GM12878 (cell line): Measurements from ENCODE around the gene DHX57. TPM values are rescaled to one million over a fixed set of nuclear protein-coding genes. Genes with fewer than 3 reads are reported as not detected.
A peak's percentile ranks its signal among the peaks of the same experiment; 100 is the strongest.

Experiments used
- CREM ChIP-seq: IDR thresholded peaks from 2 replicates; pipeline ENCODE4 v1.6.1; 2014; ENCODE audit warnings: antibody characterized with exemption, low read depth
- MTA3 ChIP-seq: IDR thresholded peaks from 2 replicates; pipeline ENCODE4 v1.6.1; 2012; ENCODE audit warnings: low read length, inconsistent platforms, borderline replicate concordance
- NFXL1 ChIP-seq: fragments of 450-650 bp; IDR thresholded peaks from 2 replicates; pipeline ENCODE4 v1.6.1; 2017; ENCODE audit warnings: antibody characterized with exemption, mild to moderate bottlenecking, borderline replicate concordance
- NR2C2 ChIP-seq: IDR thresholded peaks from 2 replicates; pipeline ENCODE4 v1.6.1; 2011; ENCODE audit warnings: borderline replicate concordance, low read depth; ENCODE audit not compliant: control insufficient read depth, insufficient read length
- PAX8 ChIP-seq: fragments of 450-650 bp; IDR thresholded peaks from 2 replicates; pipeline ENCODE4 v1.6.1; 2017; ENCODE audit warnings: mild to moderate bottlenecking, moderate library complexity
- RFX5 ChIP-seq: IDR thresholded peaks from 2 replicates; pipeline ENCODE4 v1.6.1; 2011; ENCODE audit warnings: low read depth, low read length, improper control_type of control experiment
- TAF1 ChIP-seq: IDR thresholded peaks from 2 replicates; pipeline ENCODE4 v1.6.1; 2011; ENCODE audit warnings: mild to moderate bottlenecking, low read depth, low read length, borderline replicate concordance
- TBL1XR1 ChIP-seq: IDR thresholded peaks from 2 replicates; pipeline ENCODE4 v1.6.1; 2012; ENCODE audit warnings: low read depth, low read length, improper control_type of control experiment
- polyA plus RNA-seq, 11 experiments: library from polyadenylated mRNA; depleted of rRNA in 4 of 11; unstranded in 6 of 11; stranded (reverse) in 5 of 11; fragments of >200 nt; fragmentation: Nextera tagmentation in 4 of 11; fragmentation: Illumina TruSeq in 1 of 11; extraction: Ambion mirVana in 4 of 11; extraction: Trizol in 1 of 11; gene quantifications; 1 replicate in 1 of 11; 2 replicates in 10 of 11; pipeline versions ENCODE4 v1.2.1 to v1.2.3, GENCODE V29; 2011 to 2016; ENCODE audit warnings: inconsistent platforms in 2 of 11, missing spikeins in 2 of 11, low read depth in 1 of 11
- total RNA-seq, 4 experiments: library from RNA; depleted of rRNA in 3 of 4; stranded (reverse); fragments of >200 nt in 3 of 4; fragmentation: Illumina TruSeq in 1 of 4; extraction: Trizol in 1 of 4; gene quantifications; 2 replicates each; pipeline versions ENCODE4 v1.2.1 to v1.2.3, GENCODE V29; 2013 to 2021
- TF ChIP-seq, protein P1 (sequence below): fragments of 450-650 bp; formaldehyde crosslinking; IDR thresholded peaks from 2 replicates; pipeline ENCODE4 v1.5.0; 2022; ENCODE audit warnings: mild to moderate bottlenecking, missing genetic modification characterization
- TF ChIP-seq, protein P2 (sequence below): fragments of 450-650 bp; IDR thresholded peaks from 2 replicates; pipeline ENCODE4 v1.6.1; 2017; ENCODE audit warnings: mild to moderate bottlenecking
- TF ChIP-seq, protein P3 (sequence below): fragments of 450-650 bp; IDR thresholded peaks from 2 replicates; pipeline ENCODE4 v1.6.1; 2017; ENCODE audit warnings: mild to moderate bottlenecking, moderate library complexity
- TF ChIP-seq, protein P4 (sequence below): fragments of 450-650 bp; IDR thresholded peaks from 2 replicates; pipeline ENCODE4 v1.6.1; 2017; ENCODE audit warnings: antibody characterized with exemption, mild to moderate bottlenecking, moderate library complexity
- TF ChIP-seq, protein P5 (sequence below): IDR thresholded peaks from 2 replicates; pipeline ENCODE4 v1.6.1; 2011; ENCODE audit warnings: borderline replicate concordance, low read depth, mild to moderate bottlenecking, moderate library complexity, low read length; ENCODE audit not compliant: insufficient read depth, poor library complexity, severe bottlenecking

The DHX57 gene
- total and polyA plus RNA-seq, 10 of the 15 experiments (the other 5 are each of a cell fraction or from before 2014, with no cell fraction given), result 6.5 to 18.0 (median 15.8) TPM

DNA sequence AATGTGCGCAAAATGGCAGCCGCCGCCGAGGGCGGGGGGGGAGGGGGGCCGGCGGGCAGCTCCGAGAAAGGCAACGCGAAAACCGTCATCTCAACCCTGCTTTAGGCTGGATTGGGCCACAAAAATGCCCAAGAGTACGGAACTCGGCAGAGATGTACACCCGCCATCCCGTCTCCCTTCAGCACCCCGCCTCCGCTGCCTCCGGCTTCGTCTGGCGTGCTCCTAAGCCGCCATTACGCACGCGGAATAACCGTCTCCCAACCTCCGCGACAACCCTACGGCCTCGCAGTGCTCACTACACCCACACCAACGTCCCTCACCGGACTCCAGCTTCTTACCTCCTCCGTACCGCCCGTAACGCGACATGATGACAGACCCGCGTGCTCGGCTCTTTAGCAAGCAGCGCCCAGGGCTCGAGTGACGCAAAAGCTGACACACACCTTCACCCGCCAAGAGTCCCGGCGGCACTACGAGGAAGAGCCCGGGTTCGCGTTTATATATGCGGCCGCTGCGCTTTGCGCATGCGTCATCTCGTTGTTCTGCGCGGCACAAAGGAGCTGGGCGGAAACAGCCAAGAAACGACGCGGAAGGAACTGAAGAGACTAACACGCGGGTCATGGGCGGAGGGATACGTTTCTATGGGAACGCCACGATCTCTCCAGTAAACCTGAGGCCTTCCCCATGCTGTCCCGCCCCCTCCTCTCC is 124.7 kb downstream of the DHX57 start, which contains the start of gene SRSF7 (continued):
- TF ChIP-seq MTA3 (peak; percentile 45; the same call in 1 of the 2 replicates), CREM (peak; percentile 79), NFXL1 (no peak), NR2C2 (no peak), TAF1 (peak; percentile 99), PAX8 (no peak), TBL1XR1 (peak; percentile 84; the same call in 1 of the 2 replicates), RFX5 (no peak; the same call in none of the 2 replicates)
- TF ChIP-seq, protein P1, sequence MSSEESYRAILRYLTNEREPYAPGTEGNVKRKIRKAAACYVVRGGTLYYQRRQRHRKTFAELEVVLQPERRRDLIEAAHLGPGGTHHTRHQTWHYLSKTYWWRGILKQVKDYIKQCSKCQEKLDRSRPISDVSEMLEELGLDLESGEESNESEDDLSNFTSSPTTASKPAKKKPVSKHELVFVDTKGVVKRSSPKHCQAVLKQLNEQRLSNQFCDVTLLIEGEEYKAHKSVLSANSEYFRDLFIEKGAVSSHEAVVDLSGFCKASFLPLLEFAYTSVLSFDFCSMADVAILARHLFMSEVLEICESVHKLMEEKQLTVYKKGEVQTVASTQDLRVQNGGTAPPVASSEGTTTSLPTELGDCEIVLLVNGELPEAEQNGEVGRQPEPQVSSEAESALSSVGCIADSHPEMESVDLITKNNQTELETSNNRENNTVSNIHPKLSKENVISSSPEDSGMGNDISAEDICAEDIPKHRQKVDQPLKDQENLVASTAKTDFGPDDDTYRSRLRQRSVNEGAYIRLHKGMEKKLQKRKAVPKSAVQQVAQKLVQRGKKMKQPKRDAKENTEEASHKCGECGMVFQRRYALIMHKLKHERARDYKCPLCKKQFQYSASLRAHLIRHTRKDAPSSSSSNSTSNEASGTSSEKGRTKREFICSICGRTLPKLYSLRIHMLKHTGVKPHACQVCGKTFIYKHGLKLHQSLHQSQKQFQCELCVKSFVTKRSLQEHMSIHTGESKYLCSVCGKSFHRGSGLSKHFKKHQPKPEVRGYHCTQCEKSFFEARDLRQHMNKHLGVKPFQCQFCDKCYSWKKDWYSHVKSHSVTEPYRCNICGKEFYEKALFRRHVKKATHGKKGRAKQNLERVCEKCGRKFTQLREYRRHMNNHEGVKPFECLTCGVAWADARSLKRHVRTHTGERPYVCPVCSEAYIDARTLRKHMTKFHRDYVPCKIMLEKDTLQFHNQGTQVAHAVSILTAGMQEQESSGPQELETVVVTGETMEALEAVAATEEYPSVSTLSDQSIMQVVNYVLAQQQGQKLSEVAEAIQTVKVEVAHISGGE, result peak; percentile 22; the same call in 1 of the 2 replicates
- TF ChIP-seq, protein P2, sequence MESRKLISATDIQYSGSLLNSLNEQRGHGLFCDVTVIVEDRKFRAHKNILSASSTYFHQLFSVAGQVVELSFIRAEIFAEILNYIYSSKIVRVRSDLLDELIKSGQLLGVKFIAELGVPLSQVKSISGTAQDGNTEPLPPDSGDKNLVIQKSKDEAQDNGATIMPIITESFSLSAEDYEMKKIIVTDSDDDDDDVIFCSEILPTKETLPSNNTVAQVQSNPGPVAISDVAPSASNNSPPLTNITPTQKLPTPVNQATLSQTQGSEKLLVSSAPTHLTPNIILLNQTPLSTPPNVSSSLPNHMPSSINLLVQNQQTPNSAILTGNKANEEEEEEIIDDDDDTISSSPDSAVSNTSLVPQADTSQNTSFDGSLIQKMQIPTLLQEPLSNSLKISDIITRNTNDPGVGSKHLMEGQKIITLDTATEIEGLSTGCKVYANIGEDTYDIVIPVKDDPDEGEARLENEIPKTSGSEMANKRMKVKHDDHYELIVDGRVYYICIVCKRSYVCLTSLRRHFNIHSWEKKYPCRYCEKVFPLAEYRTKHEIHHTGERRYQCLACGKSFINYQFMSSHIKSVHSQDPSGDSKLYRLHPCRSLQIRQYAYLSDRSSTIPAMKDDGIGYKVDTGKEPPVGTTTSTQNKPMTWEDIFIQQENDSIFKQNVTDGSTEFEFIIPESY, result no peak
- TF ChIP-seq, protein P3, sequence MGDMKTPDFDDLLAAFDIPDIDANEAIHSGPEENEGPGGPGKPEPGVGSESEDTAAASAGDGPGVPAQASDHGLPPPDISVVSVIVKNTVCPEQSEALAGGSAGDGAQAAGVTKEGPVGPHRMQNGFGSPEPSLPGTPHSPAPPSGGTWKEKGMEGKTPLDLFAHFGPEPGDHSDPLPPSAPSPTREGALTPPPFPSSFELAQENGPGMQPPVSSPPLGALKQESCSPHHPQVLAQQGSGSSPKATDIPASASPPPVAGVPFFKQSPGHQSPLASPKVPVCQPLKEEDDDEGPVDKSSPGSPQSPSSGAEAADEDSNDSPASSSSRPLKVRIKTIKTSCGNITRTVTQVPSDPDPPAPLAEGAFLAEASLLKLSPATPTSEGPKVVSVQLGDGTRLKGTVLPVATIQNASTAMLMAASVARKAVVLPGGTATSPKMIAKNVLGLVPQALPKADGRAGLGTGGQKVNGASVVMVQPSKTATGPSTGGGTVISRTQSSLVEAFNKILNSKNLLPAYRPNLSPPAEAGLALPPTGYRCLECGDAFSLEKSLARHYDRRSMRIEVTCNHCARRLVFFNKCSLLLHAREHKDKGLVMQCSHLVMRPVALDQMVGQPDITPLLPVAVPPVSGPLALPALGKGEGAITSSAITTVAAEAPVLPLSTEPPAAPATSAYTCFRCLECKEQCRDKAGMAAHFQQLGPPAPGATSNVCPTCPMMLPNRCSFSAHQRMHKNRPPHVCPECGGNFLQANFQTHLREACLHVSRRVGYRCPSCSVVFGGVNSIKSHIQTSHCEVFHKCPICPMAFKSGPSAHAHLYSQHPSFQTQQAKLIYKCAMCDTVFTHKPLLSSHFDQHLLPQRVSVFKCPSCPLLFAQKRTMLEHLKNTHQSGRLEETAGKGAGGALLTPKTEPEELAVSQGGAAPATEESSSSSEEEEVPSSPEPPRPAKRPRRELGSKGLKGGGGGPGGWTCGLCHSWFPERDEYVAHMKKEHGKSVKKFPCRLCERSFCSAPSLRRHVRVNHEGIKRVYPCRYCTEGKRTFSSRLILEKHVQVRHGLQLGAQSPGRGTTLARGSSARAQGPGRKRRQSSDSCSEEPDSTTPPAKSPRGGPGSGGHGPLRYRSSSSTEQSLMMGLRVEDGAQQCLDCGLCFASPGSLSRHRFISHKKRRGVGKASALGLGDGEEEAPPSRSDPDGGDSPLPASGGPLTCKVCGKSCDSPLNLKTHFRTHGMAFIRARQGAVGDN, result peak; percentile 98
- TF ChIP-seq, protein P4, sequence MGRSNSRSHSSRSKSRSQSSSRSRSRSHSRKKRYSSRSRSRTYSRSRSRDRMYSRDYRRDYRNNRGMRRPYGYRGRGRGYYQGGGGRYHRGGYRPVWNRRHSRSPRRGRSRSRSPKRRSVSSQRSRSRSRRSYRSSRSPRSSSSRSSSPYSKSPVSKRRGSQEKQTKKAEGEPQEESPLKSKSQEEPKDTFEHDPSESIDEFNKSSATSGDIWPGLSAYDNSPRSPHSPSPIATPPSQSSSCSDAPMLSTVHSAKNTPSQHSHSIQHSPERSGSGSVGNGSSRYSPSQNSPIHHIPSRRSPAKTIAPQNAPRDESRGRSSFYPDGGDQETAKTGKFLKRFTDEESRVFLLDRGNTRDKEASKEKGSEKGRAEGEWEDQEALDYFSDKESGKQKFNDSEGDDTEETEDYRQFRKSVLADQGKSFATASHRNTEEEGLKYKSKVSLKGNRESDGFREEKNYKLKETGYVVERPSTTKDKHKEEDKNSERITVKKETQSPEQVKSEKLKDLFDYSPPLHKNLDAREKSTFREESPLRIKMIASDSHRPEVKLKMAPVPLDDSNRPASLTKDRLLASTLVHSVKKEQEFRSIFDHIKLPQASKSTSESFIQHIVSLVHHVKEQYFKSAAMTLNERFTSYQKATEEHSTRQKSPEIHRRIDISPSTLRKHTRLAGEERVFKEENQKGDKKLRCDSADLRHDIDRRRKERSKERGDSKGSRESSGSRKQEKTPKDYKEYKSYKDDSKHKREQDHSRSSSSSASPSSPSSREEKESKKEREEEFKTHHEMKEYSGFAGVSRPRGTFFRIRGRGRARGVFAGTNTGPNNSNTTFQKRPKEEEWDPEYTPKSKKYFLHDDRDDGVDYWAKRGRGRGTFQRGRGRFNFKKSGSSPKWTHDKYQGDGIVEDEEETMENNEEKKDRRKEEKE, result no peak
- TF ChIP-seq, protein P5, sequence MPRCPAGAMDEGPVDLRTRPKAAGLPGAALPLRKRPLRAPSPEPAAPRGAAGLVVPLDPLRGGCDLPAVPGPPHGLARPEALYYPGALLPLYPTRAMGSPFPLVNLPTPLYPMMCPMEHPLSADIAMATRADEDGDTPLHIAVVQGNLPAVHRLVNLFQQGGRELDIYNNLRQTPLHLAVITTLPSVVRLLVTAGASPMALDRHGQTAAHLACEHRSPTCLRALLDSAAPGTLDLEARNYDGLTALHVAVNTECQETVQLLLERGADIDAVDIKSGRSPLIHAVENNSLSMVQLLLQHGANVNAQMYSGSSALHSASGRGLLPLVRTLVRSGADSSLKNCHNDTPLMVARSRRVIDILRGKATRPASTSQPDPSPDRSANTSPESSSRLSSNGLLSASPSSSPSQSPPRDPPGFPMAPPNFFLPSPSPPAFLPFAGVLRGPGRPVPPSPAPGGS, result peak; percentile 64
